Neural progenitor cell (in vitro differentiated cells): ENCODE data around the gene PHLDA2. TPM values are rescaled to one million over a fixed set of nuclear protein-coding genes. Genes with fewer than 3 reads are reported as not detected.

Experiments
- DNase-seq: peaks from one replicate; pipeline ENCODE4 v3.0.0-alpha.2; 2016; ENCODE audit warnings: low spot score
- H2AFZ ChIP-seq: fragments of 200-600 bp; sonication (generic); replicated peaks from 2 replicates; pipeline ENCODE4 v1.6.1; 2016; ENCODE audit warnings: antibody characterized with exemption
- H3F3A ChIP-seq: fragments of 200-600 bp; sonication (generic); 2 replicates; pipeline ENCODE4 v1.6.1; 2016; ENCODE audit warnings: antibody characterized with exemption, low read depth
- H3K27ac ChIP-seq: fragments of 200-600 bp; sonication (generic); 2 replicates; pipeline ENCODE4 v1.5.1; 2016; ENCODE audit warnings: mild to moderate bottlenecking
- H3K27me3 ChIP-seq: fragments of 200-600 bp; sonication (generic); 2 replicates; pipeline ENCODE4 v1.6.1; 2016; ENCODE audit warnings: mild to moderate bottlenecking, moderate library complexity
- H3K36me3 ChIP-seq: fragments of 200-600 bp; sonication (generic); 2 replicates; pipeline ENCODE4 v1.5.1; 2016
- H3K4me1 ChIP-seq: fragments of 200-600 bp; sonication (generic); 2 replicates; pipeline ENCODE4 v1.6.1; 2016; ENCODE audit warnings: mixed run types
- H3K4me2 ChIP-seq: fragments of 200-600 bp; sonication (generic); 2 replicates; pipeline ENCODE4 v1.6.1; 2016
- H3K4me3 ChIP-seq: fragments of 200-600 bp; sonication (generic); 2 replicates; pipeline ENCODE4 v1.5.1; 2016
- H3K79me2 ChIP-seq: fragments of 200-600 bp; sonication (generic); 2 replicates; pipeline ENCODE4 v1.6.1; 2016; ENCODE audit warnings: low read depth
- H3K9ac ChIP-seq: fragments of 200-600 bp; sonication (generic); 2 replicates; pipeline ENCODE4 v1.6.1; 2016
- H3K9me3 ChIP-seq: fragments of 200-600 bp; sonication (generic); 2 replicates; pipeline ENCODE4 v1.5.1; 2016; ENCODE audit warnings: low read depth
- H4K20me1 ChIP-seq: fragments of 200-600 bp; sonication (generic); 2 replicates; pipeline ENCODE4 v1.6.1; 2016; ENCODE audit warnings: low read depth
- H3K27ac Mint-ChIP-seq: 3 replicates; pipeline ENCODE4 v1.8.0; 2021; ENCODE audit warnings: mixed read lengths
- H3K27me3 Mint-ChIP-seq: 2 replicates; pipeline ENCODE4 v1.8.0; 2022; ENCODE audit warnings: low read depth, mild to moderate bottlenecking, inconsistent platforms, moderate library complexity, mixed read lengths; ENCODE audit not compliant: insufficient read depth
- H3K36me3 Mint-ChIP-seq: 3 replicates; pipeline ENCODE4 v1.8.0; 2021; ENCODE audit warnings: mixed read lengths
- H3K4me1 Mint-ChIP-seq: 3 replicates; pipeline ENCODE4 v1.8.0; 2021; ENCODE audit warnings: mixed read lengths
- H3K4me3 Mint-ChIP-seq: 3 replicates; pipeline ENCODE4 v1.8.0; 2021; ENCODE audit warnings: mild to moderate bottlenecking, moderate library complexity, mixed read lengths
- H3K9me3 Mint-ChIP-seq: 3 replicates; pipeline ENCODE4 v1.8.0; 2020; ENCODE audit warnings: mixed read lengths
- CTCF ChIP-seq: fragments of 200-600 bp; sonication (generic); IDR thresholded peaks from 2 replicates; pipeline ENCODE4 v1.5.1; 2017; ENCODE audit warnings: antibody characterized with exemption, mild to moderate bottlenecking
- EZH2 ChIP-seq: fragments of 200-600 bp; sonication (generic); IDR thresholded peaks from 2 replicates; pipeline ENCODE4 v1.6.1; 2017; ENCODE audit warnings: antibody characterized with exemption, mild to moderate bottlenecking, moderate library complexity
- EZH2phosphoT487 ChIP-seq: fragments of 200-600 bp; sonication (generic); IDR thresholded peaks from 2 replicates; pipeline ENCODE4 v1.6.1; 2017; ENCODE audit warnings: antibody characterized with exemption
- total RNA-seq: library from RNA; depleted of rRNA; stranded (reverse); fragments of >200 nt; gene quantifications from 2 replicates; pipeline ENCODE4 v1.2.3, GENCODE V29; 2015; ENCODE audit warnings: low replicate concordance

Gene PHLDA2
- total RNA-seq, result not detected in 2 replicates

- no peak within 1 kb of the TSS for H3K27ac Mint-ChIP-seq
- Histone ChIP-seq H3K9me3 (no peaks in the 10 kb centered on the region), H3K4me1 (no peaks in the 10 kb centered on the region), H4K20me1 (peaks cover 20% of the 10 kb centered on the region), H3K9ac (no peak within 1 kb of the TSS), H3K4me2 (peak within 1 kb of the TSS; percentile 91), H3K36me3 (no peaks in the 10 kb centered on the region), H3K27ac (no peak within 1 kb of the TSS), H3K79me2 (no peaks in the 10 kb centered on the region), H3F3A (peaks cover 9% of the 10 kb centered on the region), H3K27me3 (peaks cover 61% of the 10 kb centered on the region), H3K4me3 (peak within 1 kb of the TSS; percentile 53), H2AFZ (peak within 1 kb of the TSS; percentile 93)
- peak within 1 kb of the TSS; percentile 84 for H3K4me3 Mint-ChIP-seq
- peak; percentile 64 for DNase-seq
- H3K4me1 Mint-ChIP-seq, result peaks cover 12% of the 10 kb centered on the region
- no peaks in the 10 kb centered on the region for H3K36me3 Mint-ChIP-seq
- peaks cover 3% of the 10 kb centered on the region for H3K9me3 Mint-ChIP-seq
- TF ChIP-seq CTCF, result no peak
- TF ChIP-seq EZH2, result peak; percentile 99
- peak; percentile 98 for TF ChIP-seq EZH2phosphoT487
- peaks cover 31% of the 10 kb centered on the region for H3K27me3 Mint-ChIP-seq
These were observed at the start of gene PHLDA2 for GRCh38 chr11:2928605-2929530. Gene PHLDA2 (minus strand): TSS chr11:2929420. CDS start chr11:2929364, 56 bp downstream.

- peaks cover 94% of the 10 kb centered on the region for H3K79me2 ChIP-seq
- H3K36me3 ChIP-seq, result peaks cover 5% of the 10 kb centered on the region
- no peaks in the 10 kb centered on the region for H3K4me1 ChIP-seq
- H3K27me3 ChIP-seq, result no peaks in the 10 kb centered on the region
- Mint-ChIP-seq H3K27me3 (peaks cover 2% of the 10 kb centered on the region), H3K36me3 (peaks cover 21% of the 10 kb centered on the region), H3K27ac (no peak overlapping the region), H3K9me3 (no peaks in the 10 kb centered on the region), H3K4me1 (peaks cover 3% of the 10 kb centered on the region), H3K4me3 (no peak overlapping the region)
- no peak overlapping the region for H3K27ac ChIP-seq
- TF ChIP-seq CTCF (no peak), EZH2 (no peak), EZH2phosphoT487 (no peak)
- DNase-seq, result no peak
- H3F3A ChIP-seq, result no peaks in the 10 kb centered on the region
- H3K4me3 ChIP-seq, result no peak overlapping the region
- peaks cover 94% of the 10 kb centered on the region for H4K20me1 ChIP-seq
- no peaks in the 10 kb centered on the region for H3K9me3 ChIP-seq
- no peak overlapping the region for H3K9ac ChIP-seq
- H2AFZ ChIP-seq, result no peak overlapping the region
- H3K4me2 ChIP-seq, result no peak overlapping the region
These were observed 47.9 kb upstream of the PHLDA2 start for GRCh38 chr11:2977113-2977512.

GRCh38 chr11:2976294-2977063 is 47.3 kb upstream of the PHLDA2 start:
- H3K27me3 Mint-ChIP-seq, result no peaks in the 10 kb centered on the region
- no peak overlapping the region for H3K27ac ChIP-seq
- H3K4me1 Mint-ChIP-seq, result no peaks in the 10 kb centered on the region
- H3K36me3 ChIP-seq, result peaks cover 5% of the 10 kb centered on the region
- no peak overlapping the region for H3K9ac ChIP-seq
- TF ChIP-seq EZH2phosphoT487 (no peak), CTCF (no peak), EZH2 (no peak)
- no peak overlapping the region for H3K4me3 ChIP-seq
- no peaks in the 10 kb centered on the region for H3K9me3 Mint-ChIP-seq
- H2AFZ ChIP-seq, result no peak overlapping the region
- H3K4me1 ChIP-seq, result no peaks in the 10 kb centered on the region
- H3K79me2 ChIP-seq, result peaks cover 88% of the 10 kb centered on the region
- DNase-seq, result no peak
- H3K4me3 Mint-ChIP-seq, result no peak overlapping the region
- H3K4me2 ChIP-seq, result no peak overlapping the region
- H3F3A ChIP-seq, result no peaks in the 10 kb centered on the region
- no peak overlapping the region for H3K27ac Mint-ChIP-seq
- peaks cover 24% of the 10 kb centered on the region for H3K36me3 Mint-ChIP-seq
- H3K9me3 ChIP-seq, result no peaks in the 10 kb centered on the region
- peaks cover 88% of the 10 kb centered on the region for H4K20me1 ChIP-seq
- no peaks in the 10 kb centered on the region for H3K27me3 ChIP-seq
